Measurements from ENCODE around the gene NRXN3.
A peak's percentile ranks its signal among the peaks of the same experiment; 100 is the strongest.

NRXN3 gene

DNA sequence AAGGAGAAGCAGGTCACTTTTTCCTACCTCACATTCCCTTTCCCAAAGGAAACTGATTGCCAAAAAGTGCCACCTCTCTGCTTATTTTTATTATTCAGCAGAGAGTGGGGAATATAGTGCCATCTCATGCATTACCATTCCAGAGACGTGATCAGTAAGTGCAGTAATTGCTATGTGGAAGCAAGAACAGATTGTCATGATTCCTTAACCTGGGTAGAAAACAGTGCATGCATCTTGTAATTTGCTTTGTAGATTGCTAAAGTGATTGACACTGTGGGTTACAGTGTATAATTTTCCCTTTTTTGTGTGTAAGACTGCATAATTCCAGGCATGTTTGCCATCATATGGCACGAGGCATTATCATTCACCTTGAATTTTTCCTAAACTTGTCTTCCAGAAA is 1708.6 kb downstream of the NRXN3 start:
- no peak for DNase-seq

DNA sequence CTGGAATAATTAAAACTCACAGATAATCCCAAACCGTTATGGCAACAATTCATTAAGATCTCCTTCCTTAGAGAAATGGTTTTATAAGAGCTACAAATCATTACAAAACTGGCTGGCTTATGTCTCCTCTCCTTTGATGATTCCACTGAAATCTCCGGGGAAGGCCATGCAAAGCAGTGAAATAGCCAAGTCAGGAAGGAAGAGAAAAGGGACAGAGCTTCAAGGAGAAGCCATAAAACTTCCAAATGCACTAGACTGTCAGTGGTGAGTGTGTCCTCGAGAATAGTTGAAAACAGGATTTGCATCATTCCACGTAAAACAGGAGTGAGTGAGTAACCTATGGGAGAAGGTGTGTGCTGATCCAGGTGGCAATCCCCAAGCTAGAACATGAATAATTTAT is 1711.1 kb downstream of the NRXN3 start:
- DNase-seq = no peak

DNA sequence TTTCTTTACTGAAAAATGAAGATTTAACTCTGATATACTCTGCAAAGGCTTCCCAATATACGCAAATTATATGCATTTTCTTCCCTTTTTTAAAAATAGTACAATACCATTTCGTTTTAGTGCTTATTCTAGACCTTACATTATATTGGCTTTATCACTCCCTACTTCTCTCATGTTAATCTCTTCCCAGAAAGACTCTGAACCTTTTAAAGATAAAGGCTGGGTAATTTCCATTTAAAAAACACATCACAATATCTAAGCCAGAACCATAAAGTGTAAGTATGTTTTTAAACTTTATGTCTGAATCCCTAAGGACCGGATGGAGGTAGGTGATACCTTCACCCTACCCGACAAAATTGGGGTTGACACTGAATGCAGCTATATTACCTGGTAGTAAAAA is 1720.4 kb downstream of the NRXN3 start:
- no peak for DNase-seq

DNA sequence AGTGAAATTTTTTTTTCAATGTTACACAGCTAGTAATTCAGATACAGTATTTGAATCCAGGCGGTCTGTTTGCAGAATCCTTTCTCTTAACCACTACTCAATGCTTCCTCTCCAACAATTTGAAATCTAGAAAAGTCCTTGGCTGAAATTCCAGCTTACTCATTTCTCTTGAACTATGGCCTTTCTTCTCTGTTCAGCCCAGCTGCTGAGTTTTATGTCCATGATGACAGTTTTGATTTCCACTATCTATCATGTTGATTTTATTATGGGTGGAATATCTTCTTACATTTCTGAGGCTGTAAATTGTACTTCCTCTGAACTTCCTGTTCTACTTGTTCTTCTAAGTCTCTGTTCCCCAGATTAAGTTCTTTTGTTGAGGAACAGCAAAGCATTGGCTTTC is 1725.8 kb downstream of the NRXN3 start:
- peak; percentile 13 for DNase-seq

DNA sequence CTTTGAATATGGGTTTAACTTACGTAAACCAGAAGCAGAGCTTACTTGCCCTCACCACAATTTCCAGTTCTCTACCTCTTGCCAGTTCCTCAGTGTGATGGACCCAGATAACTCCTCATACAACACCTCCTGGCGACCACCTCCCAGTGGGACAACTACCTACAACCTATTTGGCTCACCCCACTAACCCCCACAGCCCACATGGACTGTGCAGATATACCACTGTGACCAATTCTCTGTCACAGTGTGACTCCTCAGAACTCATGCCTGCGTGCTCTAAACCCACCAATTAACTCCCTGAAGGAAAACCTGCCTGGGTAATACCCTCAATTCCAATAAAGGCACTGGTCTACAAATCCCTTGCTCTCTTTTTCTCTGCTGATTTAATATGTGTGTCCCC is 1729.4 kb downstream of the NRXN3 start:
- DNase-seq = no peak

DNA sequence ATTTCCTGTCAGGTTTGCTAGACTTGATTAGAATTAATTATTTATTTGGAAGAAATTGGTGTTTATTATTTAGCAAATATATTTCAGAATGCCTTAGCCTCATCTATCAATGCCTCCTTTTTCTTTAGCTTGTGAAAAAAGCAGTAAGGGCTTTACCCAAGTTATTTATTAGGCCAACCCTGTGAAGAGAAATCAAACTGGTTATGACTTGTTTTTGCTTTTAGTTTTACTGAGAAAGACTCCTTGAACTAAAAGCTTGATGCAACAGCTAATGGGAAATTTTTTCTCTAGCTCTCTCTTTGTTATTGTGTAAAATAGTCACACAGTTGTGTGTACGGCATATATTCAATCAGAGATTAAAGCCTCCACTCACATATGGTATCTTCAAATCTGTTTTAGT is 1734.3 kb downstream of the NRXN3 start:
- DNase-seq = no peak

DNA sequence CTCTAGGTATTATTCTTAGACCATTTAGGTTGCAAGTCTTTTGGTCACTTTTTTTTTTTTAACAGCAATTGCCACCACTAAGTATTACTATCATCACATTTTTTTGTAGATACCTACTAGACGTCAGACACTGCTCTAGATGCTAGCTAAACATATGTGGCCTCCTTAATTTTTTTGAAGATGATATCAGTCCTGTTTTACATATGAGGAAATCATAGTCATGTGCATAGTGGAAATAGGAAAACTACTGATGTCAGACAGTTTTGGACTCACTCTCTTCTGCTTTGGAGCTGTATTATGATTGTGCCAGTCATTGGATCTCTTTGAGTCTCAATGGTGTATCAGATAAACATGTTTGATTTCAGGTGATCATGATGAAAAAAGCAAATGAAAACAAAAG is 1736.8 kb downstream of the NRXN3 start:
- no peak for DNase-seq

DNA sequence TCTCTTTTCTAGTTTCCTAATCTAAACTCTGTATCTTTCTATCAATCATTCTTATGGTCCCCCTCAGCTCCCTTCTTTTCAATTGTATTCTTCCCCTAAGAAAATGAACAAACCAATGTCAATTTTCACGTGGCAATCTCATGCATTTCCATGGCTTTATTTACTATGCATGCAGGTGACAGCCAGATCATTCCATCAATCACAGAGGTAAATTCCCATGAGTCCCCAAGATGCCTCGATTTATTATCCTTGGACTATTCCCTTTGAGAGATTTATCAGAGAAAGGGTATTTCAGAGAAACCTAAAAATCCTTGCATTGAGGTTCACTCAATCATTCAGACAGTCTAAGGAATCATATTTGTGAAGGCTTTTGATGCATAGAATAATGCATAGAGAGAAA is 1739.9 kb downstream of the NRXN3 start:
- no peak for DNase-seq

DNA sequence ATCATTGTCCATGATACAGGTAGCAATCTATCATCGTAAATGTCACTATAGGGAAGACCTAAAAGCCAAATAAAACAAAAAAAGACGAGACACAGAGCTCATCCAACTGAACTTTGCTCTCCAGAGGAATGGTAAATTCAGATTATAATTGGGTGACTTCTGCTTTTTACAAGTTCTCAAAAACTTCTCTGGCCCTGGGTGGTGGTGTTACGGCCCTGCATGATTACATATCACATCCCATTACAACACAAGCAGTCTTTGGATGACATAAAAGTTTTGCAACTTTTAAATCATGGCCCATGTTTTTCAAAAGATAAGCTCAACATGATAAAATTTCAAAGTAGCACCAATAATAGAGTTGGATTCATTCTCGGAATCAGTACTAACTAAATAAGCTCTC is 1741.6 kb downstream of the NRXN3 start:
- no peak for DNase-seq

DNA sequence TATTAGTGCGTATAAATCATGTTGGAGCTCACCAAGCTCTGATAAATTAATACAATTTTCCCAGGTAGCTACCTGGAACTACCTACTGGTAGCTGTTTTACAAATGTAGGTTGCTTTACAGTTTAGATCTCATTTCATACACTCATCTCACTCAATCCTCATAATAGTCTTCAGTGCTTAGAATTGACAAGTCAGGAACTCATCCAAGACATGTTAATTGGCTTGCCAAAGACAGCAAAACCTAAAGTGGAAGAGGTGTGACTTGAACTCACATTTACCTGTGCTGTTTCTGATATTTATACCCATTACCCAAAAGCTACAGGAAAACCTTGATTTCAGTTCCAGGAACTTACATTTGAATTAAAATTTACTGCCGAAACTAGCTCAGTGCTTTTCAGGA is 1744.4 kb downstream of the NRXN3 start:
- no peak for DNase-seq

DNA sequence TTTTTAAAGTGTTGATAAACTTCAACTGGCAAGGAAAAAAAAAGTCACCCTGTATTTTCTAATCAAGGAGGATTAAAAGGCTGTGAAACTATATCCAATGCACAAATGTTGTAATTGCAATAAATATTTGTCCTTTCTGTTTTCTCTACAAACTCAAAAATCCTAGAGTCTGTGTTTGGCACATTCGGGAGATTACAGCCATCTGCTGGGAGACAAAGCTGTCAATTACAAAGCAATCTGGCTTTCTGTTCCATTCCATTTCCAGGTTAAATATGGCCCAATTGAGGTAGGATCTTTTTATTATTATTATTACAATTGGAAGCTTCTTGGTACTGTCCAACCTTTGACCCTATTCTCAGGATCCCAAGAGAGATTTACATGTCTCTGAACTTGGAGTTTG is 1745.2 kb downstream of the NRXN3 start:
- DNase-seq = no peak

DNA sequence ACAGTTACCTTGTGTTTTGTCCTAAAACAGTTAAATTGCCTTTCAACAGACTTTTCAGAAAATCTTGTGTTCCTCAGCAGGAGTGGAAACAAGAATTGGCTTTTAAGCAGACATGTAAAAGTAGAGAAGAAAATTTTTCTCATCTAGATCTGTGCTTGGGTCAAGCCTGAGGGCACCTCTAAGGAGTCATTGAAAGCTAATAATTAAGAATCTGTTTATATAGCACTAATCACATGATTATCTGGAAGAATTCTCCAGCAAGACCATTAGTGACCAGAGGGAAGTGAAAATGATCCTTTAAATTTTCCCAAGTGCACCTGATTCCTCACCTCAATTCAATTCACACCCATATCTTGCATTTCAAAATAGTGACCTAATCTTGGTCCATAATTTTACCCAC is 1746.1 kb downstream of the NRXN3 start:
- DNase-seq = no peak

DNA sequence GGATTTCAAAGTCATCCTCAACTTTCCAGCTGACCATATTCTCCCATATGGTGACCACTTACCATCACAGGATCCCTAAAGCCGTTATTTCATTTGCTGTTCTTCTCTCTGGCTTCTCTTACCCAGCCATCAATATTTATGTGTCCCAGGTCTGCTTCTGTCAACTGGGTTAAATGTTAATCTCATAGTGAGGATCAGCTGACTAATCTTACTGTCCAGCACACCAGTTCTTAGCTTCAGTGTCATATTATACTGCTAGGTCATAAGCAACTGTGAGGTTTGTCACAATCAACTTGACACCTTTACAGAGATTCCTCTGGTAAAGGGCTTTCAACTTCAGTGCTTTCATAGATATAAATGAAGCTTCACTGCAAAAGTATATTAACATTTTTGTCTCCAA is 1746.7 kb downstream of the NRXN3 start:
- DNase-seq = no peak

Data from fibroblast of skin of right biceps (primary cell).